HFFc6 (cell line): ENCODE results near the gene AOC3. TPM values are rescaled to one million over a fixed set of nuclear protein-coding genes. Genes with fewer than 3 reads are reported as not detected.
"Not testable (repeated sequence)": the region's sequence is repeated elsewhere in the genome, so short reads cannot be mapped to it uniquely, and the experiment has no call there.

Source experiments
- DNase-seq: peaks from one replicate; pipeline ENCODE4 v3.0.0-alpha.2; 2018
- H3K27ac Mint-ChIP-seq: 2 replicates; pipeline ENCODE4 v1.8.0; 2020; ENCODE audit warnings: mild to moderate bottlenecking, mixed read lengths
- H3K27me3 Mint-ChIP-seq: 2 replicates; pipeline ENCODE4 v1.8.0; 2021; ENCODE audit warnings: mild to moderate bottlenecking, moderate library complexity, mixed read lengths; ENCODE audit not compliant: insufficient read depth
- H3K36me3 Mint-ChIP-seq: 2 replicates; pipeline ENCODE4 v1.8.0; 2021; ENCODE audit warnings: low read depth, mixed read lengths
- H3K4me1 Mint-ChIP-seq: 2 replicates; pipeline ENCODE4 v1.8.0; 2020; ENCODE audit warnings: low read depth, mixed read lengths
- H3K4me3 Mint-ChIP-seq: 2 replicates; pipeline ENCODE4 v1.8.0; 2020; ENCODE audit warnings: mild to moderate bottlenecking, moderate library complexity, mixed read lengths
- H3K9me3 Mint-ChIP-seq: 2 replicates; pipeline ENCODE4 v1.8.0; 2020; ENCODE audit warnings: mild to moderate bottlenecking, mixed read lengths
- total RNA-seq, 6 experiments: library from RNA; stranded (reverse); fragmentation: NEBNext Ultra II Directional; extraction: Animal tissue kit (Norgen Biotek cat#: 25700); gene quantifications; 2 replicates in 1 of 6; 3 replicates in 5 of 6; pipeline ENCODE4 v1.2.3, GENCODE V29; 2021
- TF ChIP-seq, protein P1 (sequence below): fragments of 200-600 bp; sonication (generic); IDR thresholded peaks from 2 replicates; pipeline ENCODE4 v1.5.0; 2021; ENCODE audit warnings: antibody characterized with exemption, mild to moderate bottlenecking

AOC3 gene
- total RNA-seq, 6 experiments from 2014 or later = 0.05 to 0.14 (median 0.06) TPM; not detected in 2

DNA sequence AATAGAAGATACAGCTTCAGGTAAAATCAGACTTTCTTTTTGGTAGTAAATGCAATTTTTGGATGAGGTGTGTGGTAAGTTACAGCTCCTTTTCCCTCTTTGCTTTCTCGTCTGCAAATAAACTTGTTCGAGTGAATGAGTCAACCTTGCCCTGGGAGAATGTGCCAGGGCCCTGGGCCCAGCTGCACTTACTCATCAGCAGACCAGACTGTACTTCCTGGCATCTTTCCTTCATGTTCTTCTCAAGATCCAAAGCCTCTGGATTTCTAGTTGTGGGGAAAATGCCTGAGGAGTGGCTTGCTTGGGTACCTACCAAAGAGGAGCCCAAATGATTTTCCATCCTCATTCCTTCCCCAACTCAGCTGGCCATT is 44.2 kb downstream of the AOC3 start:
- peak; percentile 72 for DNase-seq
- H3K9me3 Mint-ChIP-seq = no peaks in the 10 kb centered on the region
- TF ChIP-seq, protein P1, sequence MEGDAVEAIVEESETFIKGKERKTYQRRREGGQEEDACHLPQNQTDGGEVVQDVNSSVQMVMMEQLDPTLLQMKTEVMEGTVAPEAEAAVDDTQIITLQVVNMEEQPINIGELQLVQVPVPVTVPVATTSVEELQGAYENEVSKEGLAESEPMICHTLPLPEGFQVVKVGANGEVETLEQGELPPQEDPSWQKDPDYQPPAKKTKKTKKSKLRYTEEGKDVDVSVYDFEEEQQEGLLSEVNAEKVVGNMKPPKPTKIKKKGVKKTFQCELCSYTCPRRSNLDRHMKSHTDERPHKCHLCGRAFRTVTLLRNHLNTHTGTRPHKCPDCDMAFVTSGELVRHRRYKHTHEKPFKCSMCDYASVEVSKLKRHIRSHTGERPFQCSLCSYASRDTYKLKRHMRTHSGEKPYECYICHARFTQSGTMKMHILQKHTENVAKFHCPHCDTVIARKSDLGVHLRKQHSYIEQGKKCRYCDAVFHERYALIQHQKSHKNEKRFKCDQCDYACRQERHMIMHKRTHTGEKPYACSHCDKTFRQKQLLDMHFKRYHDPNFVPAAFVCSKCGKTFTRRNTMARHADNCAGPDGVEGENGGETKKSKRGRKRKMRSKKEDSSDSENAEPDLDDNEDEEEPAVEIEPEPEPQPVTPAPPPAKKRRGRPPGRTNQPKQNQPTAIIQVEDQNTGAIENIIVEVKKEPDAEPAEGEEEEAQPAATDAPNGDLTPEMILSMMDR = no peak
- peaks cover 32% of the 10 kb centered on the region for H3K4me1 Mint-ChIP-seq
- H3K27ac Mint-ChIP-seq = no peak overlapping the region
- H3K36me3 Mint-ChIP-seq = no peaks in the 10 kb centered on the region
- no peak overlapping the region for H3K4me3 Mint-ChIP-seq
- H3K27me3 Mint-ChIP-seq = peaks cover 19% of the 10 kb centered on the region

DNA sequence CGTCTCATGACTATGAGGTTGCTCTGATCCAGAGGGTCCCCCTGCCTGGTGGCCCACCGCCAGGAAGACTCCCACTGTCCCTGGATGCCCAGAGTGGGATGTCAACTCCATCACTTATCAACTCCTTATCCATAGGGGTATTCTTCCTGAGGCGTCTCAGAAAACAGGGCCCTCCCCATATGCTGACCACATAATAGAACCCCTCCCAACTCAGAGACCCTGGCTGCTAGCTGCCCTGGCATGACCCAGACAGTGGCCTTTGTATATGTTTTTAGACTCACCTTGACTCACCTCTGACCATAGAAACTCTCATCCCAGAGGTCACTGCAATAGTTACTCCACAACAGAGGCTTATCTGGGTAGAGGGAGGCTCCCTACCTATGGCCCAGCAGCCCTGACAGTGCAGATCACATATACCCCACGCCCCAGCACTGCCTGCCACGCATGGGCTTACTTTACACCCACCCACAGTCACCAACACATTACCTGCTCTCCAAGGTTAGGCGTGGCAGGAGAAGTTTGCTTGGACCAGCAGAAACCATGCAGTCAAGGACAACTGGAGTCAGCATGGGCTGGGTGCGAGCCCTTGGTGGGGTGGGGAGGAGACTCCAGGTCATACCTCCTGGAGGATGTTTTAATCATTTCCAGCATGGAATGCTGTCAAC is 47.3 kb downstream of the AOC3 start:
- TF ChIP-seq, protein P1 = no peak
- H3K9me3 Mint-ChIP-seq = no peaks in the 10 kb centered on the region
- peaks cover 32% of the 10 kb centered on the region for H3K27me3 Mint-ChIP-seq
- H3K4me1 Mint-ChIP-seq = peaks cover 23% of the 10 kb centered on the region
- no peak overlapping the region for H3K4me3 Mint-ChIP-seq
- no peak overlapping the region for H3K27ac Mint-ChIP-seq
- H3K36me3 Mint-ChIP-seq = no peaks in the 10 kb centered on the region
- DNase-seq = no peak

DNA sequence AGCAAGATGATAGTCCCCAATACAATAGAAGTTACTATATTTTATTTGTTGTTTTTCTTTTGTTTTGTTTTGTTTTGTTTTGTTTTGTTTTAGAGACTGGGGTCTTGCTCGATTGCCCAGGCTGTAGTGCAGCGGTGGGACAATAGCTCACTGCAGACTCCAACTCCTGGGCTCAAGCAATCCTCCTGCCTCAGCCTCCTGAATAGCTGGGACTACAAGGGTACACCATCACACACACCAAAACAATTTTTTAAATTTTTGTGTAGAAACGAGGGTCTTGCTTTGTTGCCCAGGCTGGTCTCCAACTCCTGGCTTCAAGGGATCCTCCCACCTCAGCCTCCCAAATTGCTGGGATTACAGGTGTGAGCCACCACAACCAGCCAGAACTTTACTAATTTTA is 49.0 kb downstream of the AOC3 start:
- H3K36me3 Mint-ChIP-seq, H3K9me3 Mint-ChIP-seq, H3K27ac Mint-ChIP-seq, DNase-seq, H3K4me3 Mint-ChIP-seq, H3K4me1 Mint-ChIP-seq: not testable (repeated sequence)
- peaks cover 36% of the 10 kb centered on the region for H3K27me3 Mint-ChIP-seq

DNA sequence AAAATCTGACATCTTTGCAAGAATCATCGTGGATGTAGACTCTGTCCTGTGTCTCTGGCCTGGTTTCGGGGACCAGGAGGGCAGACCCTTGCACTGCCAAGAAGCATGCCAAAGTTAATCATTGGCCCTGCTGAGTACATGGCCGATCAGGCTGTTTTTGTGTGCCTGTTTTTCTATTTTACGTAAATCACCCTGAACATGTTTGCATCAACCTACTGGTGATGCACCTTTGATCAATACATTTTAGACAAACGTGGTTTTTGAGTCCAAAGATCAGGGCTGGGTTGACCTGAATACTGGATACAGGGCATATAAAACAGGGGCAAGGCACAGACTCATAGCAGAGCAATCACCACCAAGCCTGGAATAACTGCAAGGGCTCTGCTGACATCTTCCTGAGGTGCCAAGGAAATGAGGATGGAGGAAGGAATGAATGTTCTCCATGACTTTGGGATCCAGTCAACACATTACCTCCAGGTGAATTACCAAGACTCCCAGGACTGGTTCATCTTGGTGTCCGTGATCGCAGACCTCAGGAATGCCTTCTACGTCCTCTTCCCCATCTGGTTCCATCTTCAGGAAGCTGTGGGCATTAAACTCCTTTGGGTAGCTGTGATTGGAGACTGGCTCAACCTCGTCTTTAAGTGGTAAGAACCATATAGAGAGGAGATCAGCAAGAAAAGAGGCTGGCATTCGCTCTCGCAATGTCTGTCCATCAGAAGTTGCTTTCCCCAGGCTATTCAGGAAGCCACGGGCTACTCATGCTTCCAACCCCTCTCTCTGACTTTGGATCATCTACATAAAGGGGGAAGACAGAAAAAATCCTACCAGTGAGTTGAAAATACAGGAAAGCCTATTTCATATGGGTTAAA is 49.7 kb downstream of the AOC3 start, which contains the start of gene G6PC1:
TSS of gene G6PC1 (plus strand) at position 340 of the 872 bp plus-strand sequence. CDS start at position 418, 78 bp downstream.
- no peaks in the 10 kb centered on the region for H3K9me3 Mint-ChIP-seq
- no peak within 1 kb of the TSS for H3K27ac Mint-ChIP-seq
- no peak for DNase-seq
- H3K4me1 Mint-ChIP-seq = no peaks in the 10 kb centered on the region
- H3K27me3 Mint-ChIP-seq = peaks cover 36% of the 10 kb centered on the region
- H3K4me3 Mint-ChIP-seq = no peak within 1 kb of the TSS
- TF ChIP-seq, protein P1 = no peak
- no peaks in the 10 kb centered on the region for H3K36me3 Mint-ChIP-seq

DNA sequence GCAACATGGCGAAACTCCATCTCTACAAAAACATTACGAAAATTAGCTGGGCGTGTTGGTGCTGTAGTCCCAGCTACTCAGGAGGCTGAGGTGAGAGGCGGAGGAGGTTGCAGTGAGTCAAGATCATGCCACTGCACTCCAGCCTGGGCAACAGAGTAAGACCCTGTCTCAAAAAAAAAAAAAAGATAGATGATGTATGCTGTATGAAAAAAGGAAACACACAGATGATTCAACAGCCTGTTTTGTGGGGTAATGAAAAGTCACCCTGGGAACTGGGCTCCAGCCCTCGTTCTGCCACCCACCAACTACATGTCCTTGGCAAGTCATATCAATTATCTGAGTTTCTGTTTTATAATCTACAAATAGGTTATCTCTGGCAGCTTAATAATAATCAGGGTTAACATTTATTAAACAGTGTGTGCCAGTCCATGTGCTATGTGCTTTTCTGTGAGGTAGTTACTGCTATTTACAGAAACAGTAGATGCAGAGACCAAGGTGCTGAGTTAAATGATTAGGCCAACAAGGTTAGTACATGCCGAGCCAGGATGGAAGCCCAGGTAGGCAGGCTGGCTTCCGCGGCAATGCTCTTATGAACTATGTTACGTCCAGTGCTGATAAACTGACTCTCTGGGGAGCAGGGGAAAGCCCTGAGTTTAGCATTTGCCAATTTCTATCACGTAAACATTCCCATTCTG is 50.7 kb downstream of the AOC3 start:
- TF ChIP-seq, protein P1 = no peak
- Mint-ChIP-seq H3K27me3 (peaks cover 40% of the 10 kb centered on the region), H3K27ac (no peak overlapping the region), H3K4me3 (no peak overlapping the region), H3K4me1 (peaks cover 1% of the 10 kb centered on the region; the same call in 1 of the 2 replicates), H3K9me3 (no peaks in the 10 kb centered on the region), H3K36me3 (no peaks in the 10 kb centered on the region)
- no peak for DNase-seq
